GM12878 (cell line): ENCODE results near the gene EEF1G. TPM values are rescaled to one million over a fixed set of nuclear protein-coding genes. Genes with fewer than 3 reads are reported as not detected.

Experiments
- ATAC-seq: fragments of 200-7000 bp; cut with Tn5 transposase; 3 replicates; pipeline ENCODE4 v1.9.1; 2020; ENCODE audit warnings: mild to moderate bottlenecking, moderate library complexity
- BruUV-seq: library from RNA; stranded (reverse); fragments of 400-500 nt; replicated peaks from 2 replicates; lab custom pipeline; 2021; lab: Mats Ljungman, UMichigan
- CTCF ChIA-PET: fragments of 300-600 bp; sonication (Branson Sonifier 250); formaldehyde crosslinking; extraction: SDS; loops from one replicate; lab custom pipeline; 2021; ENCODE audit warnings: inconsistent platforms; lab: Yijun Ruan, JAX
- POLR2A ChIA-PET: fragments of 350-600 bp; formaldehyde crosslinking; extraction: SDS; loops from one replicate; lab custom pipeline; 2021; ENCODE audit warnings: inconsistent platforms; lab: Charles Lee
- RAD21 ChIA-PET: fragments of 300-600 bp; sonication (Branson Sonifier 250); formaldehyde crosslinking; loops from one replicate; lab custom pipeline; 2023; ENCODE audit warnings: antibody characterized with exemption; ENCODE audit not compliant: unreplicated experiment; lab: Charles Lee
- SMC1A ChIA-PET: fragments of 300-600 bp; sonication (Branson Sonifier 250); formaldehyde crosslinking; loops from one replicate; lab custom pipeline; 2023; ENCODE audit not compliant: unreplicated experiment, uncharacterized antibody; lab: Charles Lee
- DNase-seq: peaks from one replicate; pipeline ENCODE4 v3.0.0-alpha.2; 2011; ENCODE audit warnings: low read depth, low spot score
- FAIRE-seq: peaks from 3 replicates; lab custom pipeline; 2011; peaks lifted over from hg19 to GRCh38; lab: Jason Lieb, UNC
- H2AFZ ChIP-seq: 2 replicates; pipeline ENCODE4 v1.6.0; 2011; ENCODE audit warnings: low read depth, low read length, control low read depth; ENCODE audit not compliant: control insufficient read depth
- H3K27ac ChIP-seq: 2 replicates; pipeline ENCODE4 v1.5.1; 2011; ENCODE audit warnings: control low read depth; ENCODE audit not compliant: control insufficient read depth, insufficient read depth
- H3K27me3 ChIP-seq, 2 experiments: replicated peaks in 1 of 2; 2 replicates each; pipeline versions ENCODE4 v1.6.0 to v1.6.1; 2011; ENCODE audit warnings: low read length in 1 of 2; ENCODE audit not compliant: control insufficient read depth in 2 of 2, insufficient read depth in 2 of 2
- H3K36me3 ChIP-seq, 2 experiments: 2 replicates each; pipeline ENCODE4 v1.5.1; 2011; ENCODE audit warnings: low read length in 1 of 2; ENCODE audit not compliant: control insufficient read depth in 2 of 2, insufficient read depth in 2 of 2
- H3K4me1 ChIP-seq: 2 replicates; pipeline ENCODE4 v1.6.1; 2011; ENCODE audit warnings: mild to moderate bottlenecking, low read length, moderate library complexity, mixed read lengths; ENCODE audit not compliant: control insufficient read depth, insufficient read depth
- H3K4me2 ChIP-seq: 2 replicates; pipeline ENCODE4 v1.6.0; 2011; ENCODE audit warnings: control low read depth; ENCODE audit not compliant: control insufficient read depth, insufficient read depth
- H3K4me3 ChIP-seq: fragments of 200-600 bp; sonication (generic); 2 replicates; pipeline ENCODE4 v1.5.1; 2016
- H3K79me2 ChIP-seq: 2 replicates; pipeline ENCODE4 v1.6.0; 2011; ENCODE audit warnings: low read length; ENCODE audit not compliant: control insufficient read depth, insufficient read depth
- H3K9ac ChIP-seq: 2 replicates; pipeline ENCODE4 v1.8.0; 2011; ENCODE audit warnings: low read length, control low read depth, mixed read lengths; ENCODE audit not compliant: control insufficient read depth, insufficient read depth
- H3K9me3 ChIP-seq: replicated peaks from 3 replicates; pipeline ENCODE4 v1.5.1; 2011; ENCODE audit warnings: mild to moderate bottlenecking, low read length; ENCODE audit not compliant: control insufficient read depth, insufficient read depth
- H4K20me1 ChIP-seq: 2 replicates; pipeline ENCODE4 v1.6.0; 2011; ENCODE audit not compliant: control insufficient read depth, insufficient read depth
- CBFB ChIP-seq: IDR thresholded peaks from 2 replicates; pipeline ENCODE4 v1.6.1; 2016; ENCODE audit warnings: antibody characterized with exemption, low read depth
- EED ChIP-seq: sonication (generic); IDR thresholded peaks from 2 replicates; pipeline ENCODE4 v1.6.1; 2016; ENCODE audit warnings: antibody characterized with exemption, low read depth
- IRF4 ChIP-seq: IDR thresholded peaks from 2 replicates; pipeline ENCODE4 v1.6.1; 2011; ENCODE audit warnings: low read depth, low read length
- NFYB ChIP-seq: IDR thresholded peaks from 2 replicates; pipeline ENCODE4 v1.6.1; 2011; ENCODE audit warnings: low read depth, mild to moderate bottlenecking, low read length, improper control_type of control experiment, moderate library complexity; ENCODE audit not compliant: insufficient read depth
- NR2F1 ChIP-seq: fragments of 450-650 bp; conservative IDR thresholded peaks from 2 replicates; pipeline ENCODE4 v1.6.1; 2017; ENCODE audit warnings: mild to moderate bottlenecking
- RCOR1 ChIP-seq: conservative IDR thresholded peaks from 2 replicates; pipeline ENCODE4 v1.6.1; 2012; ENCODE audit warnings: low read depth, low read length, improper control_type of control experiment
- SREBF2 ChIP-seq: IDR thresholded peaks from 2 replicates; pipeline ENCODE4 v1.6.1; 2012; ENCODE audit warnings: mild to moderate bottlenecking, low read length
- SRF ChIP-seq, 2 experiments: IDR thresholded peaks; 2 replicates each; pipeline ENCODE4 v1.6.1; 2011; ENCODE audit warnings: low read depth in 2 of 2, low read length in 2 of 2, mild to moderate bottlenecking in 1 of 2, moderate library complexity in 1 of 2
- WRNIP1 ChIP-seq: IDR thresholded peaks from 2 replicates; pipeline ENCODE4 v1.6.1; 2011; ENCODE audit warnings: low read depth, low read length, improper control_type of control experiment, borderline replicate concordance
- YBX1 ChIP-seq: fragments of 450-650 bp; IDR thresholded peaks from 2 replicates; pipeline ENCODE4 v1.6.1; 2016; ENCODE audit warnings: antibody characterized with exemption
- ZNF217 ChIP-seq: fragments of 450-650 bp; IDR thresholded peaks from 2 replicates; pipeline ENCODE4 v1.6.1; 2017; ENCODE audit warnings: antibody characterized with exemption, mild to moderate bottlenecking
- ZNF24 ChIP-seq: fragments of 450-650 bp; IDR thresholded peaks from 2 replicates; pipeline ENCODE4 v1.6.1; 2017; ENCODE audit warnings: antibody characterized with exemption, mild to moderate bottlenecking
- ZNF622 ChIP-seq: fragments of 450-650 bp; IDR thresholded peaks from 2 replicates; pipeline ENCODE4 v1.6.1; 2017; ENCODE audit warnings: mild to moderate bottlenecking, inconsistent platforms
- WGBS: methylation state at CpG from one replicate; pipeline ENCODE4 v1.1.6; 2016; ENCODE audit warnings: low lambda C conversion rate; ENCODE audit not compliant: insufficient replicate concordance, insufficient coverage; ENCODE audit errors: missing lambda C conversion rate; 5-methylcytosine and 5-hydroxymethylcytosine counted together
- in situ Hi-C: fragments of 300-500 bp; cut with MboI; formaldehyde crosslinking; loops from 9 replicates; pipeline ENCODE4 v1.14.3; 2018; ENCODE audit warnings: mixed read lengths
- intact Hi-C: fragments of 100-400 bp; cut with micrococcal nuclease; formaldehyde crosslinking; loops from one replicate; pipeline ENCODE4 v1.14.2; 2022; ENCODE audit not compliant: unreplicated experiment
- polyA plus RNA-seq, 11 experiments: library from polyadenylated mRNA; depleted of rRNA in 4 of 11; unstranded in 6 of 11; stranded (reverse) in 5 of 11; fragments of >200 nt; fragmentation: Nextera tagmentation in 4 of 11; fragmentation: Illumina TruSeq in 1 of 11; extraction: Ambion mirVana in 4 of 11; extraction: Trizol in 1 of 11; gene quantifications; 1 replicate in 1 of 11; 2 replicates in 10 of 11; pipeline versions ENCODE4 v1.2.1 to v1.2.3, GENCODE V29; 2011 to 2016; ENCODE audit warnings: inconsistent platforms in 2 of 11, missing spikeins in 2 of 11, low read depth in 1 of 11
- total RNA-seq, 4 experiments: library from RNA; depleted of rRNA in 3 of 4; stranded (reverse); fragments of >200 nt in 3 of 4; fragmentation: Illumina TruSeq in 1 of 4; extraction: Trizol in 1 of 4; gene quantifications; 2 replicates each; pipeline versions ENCODE4 v1.2.1 to v1.2.3, GENCODE V29; 2013 to 2021
- TF ChIP-seq, protein P1 (sequence below): fragments of 450-650 bp; IDR thresholded peaks from 2 replicates; pipeline ENCODE4 v1.6.1; 2014; ENCODE audit warnings: mild to moderate bottlenecking
- TF ChIP-seq, protein P2 (sequence below): IDR thresholded peaks from 2 replicates; pipeline ENCODE4 v1.6.1; 2012; ENCODE audit warnings: low read depth, low read length, improper control_type of control experiment
- TF ChIP-seq, protein P3 (sequence below): fragments of 150-350 bp; IDR thresholded peaks from 2 replicates; pipeline ENCODE4 v1.6.1; 2016; ENCODE audit warnings: low read depth, low read length
- TF ChIP-seq, protein P4 (sequence below): IDR thresholded peaks from 2 replicates; pipeline ENCODE4 v1.6.1; 2012; ENCODE audit warnings: mild to moderate bottlenecking, low read depth, low read length

The EEF1G gene
- total and polyA plus RNA-seq, 10 of the 15 experiments (the other 5 are each of a cell fraction or from before 2014, with no cell fraction given) = 850 to 2,739 (median 2,277) TPM

DNA sequence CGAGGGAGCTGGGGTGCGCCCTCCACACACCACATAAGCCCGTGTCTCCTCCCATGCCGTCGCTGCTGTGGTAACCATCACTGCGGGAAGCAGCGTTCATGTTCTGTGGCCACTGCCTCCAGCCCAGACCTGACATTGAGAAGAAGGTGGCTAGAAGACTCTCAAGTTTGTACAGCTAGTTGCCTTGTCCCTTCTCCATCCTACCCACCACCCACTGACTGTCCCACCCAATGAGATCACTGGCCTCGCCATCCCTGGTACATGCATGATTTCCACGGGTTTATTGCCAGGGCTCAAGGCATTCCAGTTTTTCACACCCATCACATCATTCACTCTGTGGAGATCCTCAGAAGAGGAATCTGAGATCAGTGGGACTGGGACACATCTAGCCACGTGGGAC is 60.1 kb downstream of the EEF1G start:
- Histone ChIP-seq H3K4me2 (no peak overlapping the region), H2AFZ (no peak overlapping the region)
- intact Hi-C loops = no loop called here
- no peak for TF ChIP-seq ZNF622
- TF ChIP-seq SREBF2 = no peak
- TF ChIP-seq, protein P1, sequence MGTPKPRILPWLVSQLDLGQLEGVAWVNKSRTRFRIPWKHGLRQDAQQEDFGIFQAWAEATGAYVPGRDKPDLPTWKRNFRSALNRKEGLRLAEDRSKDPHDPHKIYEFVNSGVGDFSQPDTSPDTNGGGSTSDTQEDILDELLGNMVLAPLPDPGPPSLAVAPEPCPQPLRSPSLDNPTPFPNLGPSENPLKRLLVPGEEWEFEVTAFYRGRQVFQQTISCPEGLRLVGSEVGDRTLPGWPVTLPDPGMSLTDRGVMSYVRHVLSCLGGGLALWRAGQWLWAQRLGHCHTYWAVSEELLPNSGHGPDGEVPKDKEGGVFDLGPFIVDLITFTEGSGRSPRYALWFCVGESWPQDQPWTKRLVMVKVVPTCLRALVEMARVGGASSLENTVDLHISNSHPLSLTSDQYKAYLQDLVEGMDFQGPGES = no peak
- TF ChIP-seq, protein P2, sequence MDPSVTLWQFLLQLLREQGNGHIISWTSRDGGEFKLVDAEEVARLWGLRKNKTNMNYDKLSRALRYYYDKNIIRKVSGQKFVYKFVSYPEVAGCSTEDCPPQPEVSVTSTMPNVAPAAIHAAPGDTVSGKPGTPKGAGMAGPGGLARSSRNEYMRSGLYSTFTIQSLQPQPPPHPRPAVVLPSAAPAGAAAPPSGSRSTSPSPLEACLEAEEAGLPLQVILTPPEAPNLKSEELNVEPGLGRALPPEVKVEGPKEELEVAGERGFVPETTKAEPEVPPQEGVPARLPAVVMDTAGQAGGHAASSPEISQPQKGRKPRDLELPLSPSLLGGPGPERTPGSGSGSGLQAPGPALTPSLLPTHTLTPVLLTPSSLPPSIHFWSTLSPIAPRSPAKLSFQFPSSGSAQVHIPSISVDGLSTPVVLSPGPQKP = no peak
- no peak for TF ChIP-seq IRF4
- no peak for TF ChIP-seq SRF (IDR thresholded peaks at IDR 0.05; ENCODE audit: low read depth in 2 of 2, low read length in 2 of 2)
- TF ChIP-seq, protein P3, sequence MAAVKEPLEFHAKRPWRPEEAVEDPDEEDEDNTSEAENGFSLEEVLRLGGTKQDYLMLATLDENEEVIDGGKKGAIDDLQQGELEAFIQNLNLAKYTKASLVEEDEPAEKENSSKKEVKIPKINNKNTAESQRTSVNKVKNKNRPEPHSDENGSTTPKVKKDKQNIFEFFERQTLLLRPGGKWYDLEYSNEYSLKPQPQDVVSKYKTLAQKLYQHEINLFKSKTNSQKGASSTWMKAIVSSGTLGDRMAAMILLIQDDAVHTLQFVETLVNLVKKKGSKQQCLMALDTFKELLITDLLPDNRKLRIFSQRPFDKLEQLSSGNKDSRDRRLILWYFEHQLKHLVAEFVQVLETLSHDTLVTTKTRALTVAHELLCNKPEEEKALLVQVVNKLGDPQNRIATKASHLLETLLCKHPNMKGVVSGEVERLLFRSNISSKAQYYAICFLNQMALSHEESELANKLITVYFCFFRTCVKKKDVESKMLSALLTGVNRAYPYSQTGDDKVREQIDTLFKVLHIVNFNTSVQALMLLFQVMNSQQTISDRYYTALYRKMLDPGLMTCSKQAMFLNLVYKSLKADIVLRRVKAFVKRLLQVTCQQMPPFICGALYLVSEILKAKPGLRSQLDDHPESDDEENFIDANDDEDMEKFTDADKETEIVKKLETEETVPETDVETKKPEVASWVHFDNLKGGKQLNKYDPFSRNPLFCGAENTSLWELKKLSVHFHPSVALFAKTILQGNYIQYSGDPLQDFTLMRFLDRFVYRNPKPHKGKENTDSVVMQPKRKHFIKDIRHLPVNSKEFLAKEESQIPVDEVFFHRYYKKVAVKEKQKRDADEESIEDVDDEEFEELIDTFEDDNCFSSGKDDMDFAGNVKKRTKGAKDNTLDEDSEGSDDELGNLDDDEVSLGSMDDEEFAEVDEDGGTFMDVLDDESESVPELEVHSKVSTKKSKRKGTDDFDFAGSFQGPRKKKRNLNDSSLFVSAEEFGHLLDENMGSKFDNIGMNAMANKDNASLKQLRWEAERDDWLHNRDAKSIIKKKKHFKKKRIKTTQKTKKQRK = no peak
- no peak for TF ChIP-seq CBFB
- TF ChIP-seq EED = no peak
- TF ChIP-seq ZNF24 = no peak
- no peak for TF ChIP-seq RCOR1
- TF ChIP-seq WRNIP1 = no peak
- no peak for TF ChIP-seq NR2F1
- no peak for TF ChIP-seq ZNF217
- no peak for TF ChIP-seq NFYB
- TF ChIP-seq, protein P4, sequence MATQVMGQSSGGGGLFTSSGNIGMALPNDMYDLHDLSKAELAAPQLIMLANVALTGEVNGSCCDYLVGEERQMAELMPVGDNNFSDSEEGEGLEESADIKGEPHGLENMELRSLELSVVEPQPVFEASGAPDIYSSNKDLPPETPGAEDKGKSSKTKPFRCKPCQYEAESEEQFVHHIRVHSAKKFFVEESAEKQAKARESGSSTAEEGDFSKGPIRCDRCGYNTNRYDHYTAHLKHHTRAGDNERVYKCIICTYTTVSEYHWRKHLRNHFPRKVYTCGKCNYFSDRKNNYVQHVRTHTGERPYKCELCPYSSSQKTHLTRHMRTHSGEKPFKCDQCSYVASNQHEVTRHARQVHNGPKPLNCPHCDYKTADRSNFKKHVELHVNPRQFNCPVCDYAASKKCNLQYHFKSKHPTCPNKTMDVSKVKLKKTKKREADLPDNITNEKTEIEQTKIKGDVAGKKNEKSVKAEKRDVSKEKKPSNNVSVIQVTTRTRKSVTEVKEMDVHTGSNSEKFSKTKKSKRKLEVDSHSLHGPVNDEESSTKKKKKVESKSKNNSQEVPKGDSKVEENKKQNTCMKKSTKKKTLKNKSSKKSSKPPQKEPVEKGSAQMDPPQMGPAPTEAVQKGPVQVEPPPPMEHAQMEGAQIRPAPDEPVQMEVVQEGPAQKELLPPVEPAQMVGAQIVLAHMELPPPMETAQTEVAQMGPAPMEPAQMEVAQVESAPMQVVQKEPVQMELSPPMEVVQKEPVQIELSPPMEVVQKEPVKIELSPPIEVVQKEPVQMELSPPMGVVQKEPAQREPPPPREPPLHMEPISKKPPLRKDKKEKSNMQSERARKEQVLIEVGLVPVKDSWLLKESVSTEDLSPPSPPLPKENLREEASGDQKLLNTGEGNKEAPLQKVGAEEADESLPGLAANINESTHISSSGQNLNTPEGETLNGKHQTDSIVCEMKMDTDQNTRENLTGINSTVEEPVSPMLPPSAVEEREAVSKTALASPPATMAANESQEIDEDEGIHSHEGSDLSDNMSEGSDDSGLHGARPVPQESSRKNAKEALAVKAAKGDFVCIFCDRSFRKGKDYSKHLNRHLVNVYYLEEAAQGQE = no peak
- no peak for TF ChIP-seq YBX1
- TF ChIP-seq, all 136 proteins: peak for 0
- in situ Hi-C loops = no loop called here
- no peak overlapping the region for H3K9ac ChIP-seq
- H3K27me3 ChIP-seq = no peaks in the 10 kb centered on the region; a peak in 1 of 4 replicates
- CTCF ChIA-PET = no interaction called here
- RAD21 ChIA-PET = no interaction called here
- SMC1A ChIA-PET = interaction anchor here (0.6 kb wide), 2 partner anchors 50 to 342 kb away, joined by 3 read pairs; no protein-coding TSS in a partner anchor
- WGBS = 78% methylated on average over 10 of the region's 10 CpGs
- H3K4me1 ChIP-seq = peaks cover 5% of the 10 kb centered on the region
- H3K27ac ChIP-seq = no peak overlapping the region
- no peak for DNase-seq
- H4K20me1 ChIP-seq = no peaks in the 10 kb centered on the region
- H3K79me2 ChIP-seq = no peaks in the 10 kb centered on the region
- POLR2A ChIA-PET = no interaction called here
- H3K4me3 ChIP-seq = no peak overlapping the region
- BruUV-seq = no TSS peak
- no peak for ATAC-seq
- H3K36me3 ChIP-seq = peaks cover 0 to 2% of the 10 kb centered on the region in 2 experiments; a peak in 2 of 4 replicates
- no peak for FAIRE-seq
- no peaks in the 10 kb centered on the region for H3K9me3 ChIP-seq
